Nephron (organoid): ENCODE measurements around the gene ZC3H7A.
A peak's percentile ranks its signal among the peaks of the same experiment; 100 is the strongest.
"Not testable (repeated sequence)": the region's sequence is repeated elsewhere in the genome, so short reads cannot be mapped to it uniquely, and the experiment has no call there.

ENCODE experiments used
- H3K27ac Mint-ChIP-seq, 3 experiments: 2 replicates each; pipeline ENCODE4 v1.8.0; 2020; ENCODE audit warnings: mixed read lengths in 3 of 3, mild to moderate bottlenecking in 2 of 3, moderate library complexity in 1 of 3
- H3K27me3 Mint-ChIP-seq: 2 replicates; pipeline ENCODE4 v1.8.0; 2021; ENCODE audit warnings: low read depth, mild to moderate bottlenecking, moderate library complexity, mixed read lengths
- H3K36me3 Mint-ChIP-seq: 2 replicates; pipeline ENCODE4 v1.8.0; 2020; ENCODE audit warnings: low read depth, mixed read lengths
- H3K4me1 Mint-ChIP-seq: 2 replicates; pipeline ENCODE4 v1.8.0; 2020; ENCODE audit warnings: mixed read lengths
- H3K4me3 Mint-ChIP-seq, 3 experiments: 2 replicates each; pipeline ENCODE4 v1.8.0; 2020; ENCODE audit warnings: mild to moderate bottlenecking in 3 of 3, mixed read lengths in 3 of 3, moderate library complexity in 2 of 3
- H3K9me3 Mint-ChIP-seq: 2 replicates; pipeline ENCODE4 v1.8.0; 2020; ENCODE audit warnings: mixed read lengths
- TF ChIP-seq, protein P1 (sequence below), 3 experiments: fragments of 200-600 bp; sonication (generic); IDR thresholded peaks; one replicate each; pipeline ENCODE4 v1.5.0; 2021; ENCODE audit warnings: antibody characterized with exemption in 3 of 3; ENCODE audit not compliant: unreplicated experiment in 3 of 3

The ZC3H7A gene

DNA sequence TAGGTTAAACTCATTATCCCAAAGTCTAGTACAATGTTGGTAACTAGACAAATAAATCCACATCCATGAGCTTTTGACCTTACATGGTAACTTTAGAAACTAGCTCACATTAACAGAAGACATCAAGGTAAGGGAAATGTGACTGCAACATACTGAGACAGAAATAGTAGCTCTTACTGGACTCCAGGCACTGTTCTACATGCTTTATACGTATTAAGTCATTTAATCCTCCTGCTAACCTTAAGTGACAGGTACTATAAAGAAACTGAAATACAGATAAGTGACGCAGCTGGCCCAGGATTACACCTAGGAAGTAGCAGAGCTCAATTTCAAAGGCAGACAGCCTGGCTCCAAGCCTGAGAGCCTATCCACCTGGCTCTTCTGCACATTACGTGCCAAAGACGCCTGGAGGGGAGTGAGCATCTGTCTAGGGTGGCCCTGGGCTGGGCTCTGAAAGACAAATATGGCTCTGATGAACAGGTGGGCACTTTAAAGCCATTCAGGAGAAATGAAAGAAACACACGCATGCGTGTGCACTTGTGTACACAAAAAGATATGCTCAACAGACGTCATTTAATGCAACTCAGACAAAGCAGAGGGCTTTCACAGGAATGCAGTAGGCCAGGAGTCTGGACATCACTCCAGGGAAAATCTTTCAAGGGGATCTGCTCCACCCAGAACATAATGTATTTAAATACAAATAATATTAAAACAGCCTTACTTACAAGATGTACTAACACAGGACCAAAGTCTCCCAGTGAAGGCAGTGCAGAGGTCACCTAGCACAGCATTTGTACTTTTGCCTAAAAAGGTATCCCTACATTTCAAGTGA lies 4.4 kb downstream of the ZC3H7A start:
- TF ChIP-seq, protein P1, sequence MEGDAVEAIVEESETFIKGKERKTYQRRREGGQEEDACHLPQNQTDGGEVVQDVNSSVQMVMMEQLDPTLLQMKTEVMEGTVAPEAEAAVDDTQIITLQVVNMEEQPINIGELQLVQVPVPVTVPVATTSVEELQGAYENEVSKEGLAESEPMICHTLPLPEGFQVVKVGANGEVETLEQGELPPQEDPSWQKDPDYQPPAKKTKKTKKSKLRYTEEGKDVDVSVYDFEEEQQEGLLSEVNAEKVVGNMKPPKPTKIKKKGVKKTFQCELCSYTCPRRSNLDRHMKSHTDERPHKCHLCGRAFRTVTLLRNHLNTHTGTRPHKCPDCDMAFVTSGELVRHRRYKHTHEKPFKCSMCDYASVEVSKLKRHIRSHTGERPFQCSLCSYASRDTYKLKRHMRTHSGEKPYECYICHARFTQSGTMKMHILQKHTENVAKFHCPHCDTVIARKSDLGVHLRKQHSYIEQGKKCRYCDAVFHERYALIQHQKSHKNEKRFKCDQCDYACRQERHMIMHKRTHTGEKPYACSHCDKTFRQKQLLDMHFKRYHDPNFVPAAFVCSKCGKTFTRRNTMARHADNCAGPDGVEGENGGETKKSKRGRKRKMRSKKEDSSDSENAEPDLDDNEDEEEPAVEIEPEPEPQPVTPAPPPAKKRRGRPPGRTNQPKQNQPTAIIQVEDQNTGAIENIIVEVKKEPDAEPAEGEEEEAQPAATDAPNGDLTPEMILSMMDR (IDR thresholded peaks at IDR 0.05; ENCODE audit: unreplicated experiment in 3 of 3), result no peak
- H3K4me1 Mint-ChIP-seq, result peaks cover 56% of the 10 kb centered on the region
- peak overlapping the region in 2 of 3 experiments; percentile 31 to 65 for H3K4me3 Mint-ChIP-seq
- no peaks in the 10 kb centered on the region for H3K27me3 Mint-ChIP-seq
- H3K9me3 Mint-ChIP-seq, result no peaks in the 10 kb centered on the region
- peaks cover 29% of the 10 kb centered on the region for H3K36me3 Mint-ChIP-seq
- H3K27ac Mint-ChIP-seq, result peak overlapping the region; percentile 5 to 54 (median 31)

DNA sequence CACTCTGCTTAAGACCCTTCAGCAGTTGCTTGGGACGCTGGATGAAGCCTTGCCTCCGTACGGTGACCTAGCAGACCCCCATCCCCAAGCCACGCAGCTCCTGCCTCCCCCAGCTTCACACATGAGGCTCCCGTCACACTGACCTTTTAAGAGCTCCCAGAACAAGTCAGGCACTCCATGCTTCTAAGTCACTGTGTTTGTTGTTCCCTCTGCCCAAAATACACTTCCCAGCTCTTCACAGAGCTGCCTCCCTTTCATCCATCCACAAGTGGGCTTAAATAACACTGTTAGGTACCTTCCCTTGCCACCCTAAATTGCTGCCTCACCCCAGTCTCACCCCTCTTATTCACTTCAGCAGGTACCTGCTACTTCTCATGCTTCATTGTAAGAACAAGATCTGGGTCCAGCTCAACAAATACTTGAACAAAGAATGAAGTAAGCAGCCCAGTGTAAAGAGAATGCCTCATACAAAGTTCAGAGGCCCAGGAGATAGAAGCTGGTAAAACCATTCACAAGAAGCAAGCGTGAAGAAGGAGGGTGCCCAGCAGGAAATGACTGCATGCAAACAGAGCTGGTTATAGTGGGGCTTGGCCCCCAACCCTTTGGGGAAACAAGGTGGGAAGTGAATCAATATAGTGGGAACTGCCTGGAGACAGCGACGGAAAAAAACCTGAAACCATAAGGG lies 5.8 kb downstream of the ZC3H7A start:
- Mint-ChIP-seq H3K27ac (peak overlapping the region; percentile 5 to 63 (median 51)), H3K4me1 (peaks cover 61% of the 10 kb centered on the region), H3K36me3 (peaks cover 33% of the 10 kb centered on the region), H3K9me3 (no peaks in the 10 kb centered on the region), H3K27me3 (no peaks in the 10 kb centered on the region), H3K4me3 (peak overlapping the region in 2 of 3 experiments; percentile 9 to 48)
- TF ChIP-seq, protein P1 (IDR thresholded peaks at IDR 0.05; ENCODE audit: unreplicated experiment in 3 of 3), result no peak

DNA sequence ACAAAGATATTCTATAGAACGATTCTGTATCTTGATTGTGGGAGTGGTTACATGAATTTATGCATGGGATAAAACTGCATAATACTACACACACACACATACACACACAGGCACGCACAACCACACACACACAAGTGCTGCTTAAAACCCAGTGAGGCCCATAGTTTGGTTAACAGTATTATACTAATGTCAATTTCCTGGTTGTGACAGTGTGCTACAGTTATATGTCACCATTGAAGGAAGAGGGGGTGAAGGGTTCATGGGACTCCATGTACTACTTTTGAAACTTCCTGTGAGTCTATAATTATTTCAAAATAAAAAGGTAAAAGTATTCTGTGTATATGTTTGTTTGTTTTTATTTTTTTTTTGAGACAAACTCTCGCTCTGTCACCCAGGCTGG lies 8.1 kb downstream of the ZC3H7A start:
- TF ChIP-seq, protein P1 (IDR thresholded peaks at IDR 0.05; ENCODE audit: unreplicated experiment in 3 of 3), result no peak
- Mint-ChIP-seq H3K4me1 (peaks cover 45% of the 10 kb centered on the region), H3K27ac (no peak overlapping the region), H3K27me3 (no peaks in the 10 kb centered on the region), H3K4me3 (no peak overlapping the region), H3K9me3 (no peaks in the 10 kb centered on the region), H3K36me3 (peaks cover 21% of the 10 kb centered on the region)

DNA sequence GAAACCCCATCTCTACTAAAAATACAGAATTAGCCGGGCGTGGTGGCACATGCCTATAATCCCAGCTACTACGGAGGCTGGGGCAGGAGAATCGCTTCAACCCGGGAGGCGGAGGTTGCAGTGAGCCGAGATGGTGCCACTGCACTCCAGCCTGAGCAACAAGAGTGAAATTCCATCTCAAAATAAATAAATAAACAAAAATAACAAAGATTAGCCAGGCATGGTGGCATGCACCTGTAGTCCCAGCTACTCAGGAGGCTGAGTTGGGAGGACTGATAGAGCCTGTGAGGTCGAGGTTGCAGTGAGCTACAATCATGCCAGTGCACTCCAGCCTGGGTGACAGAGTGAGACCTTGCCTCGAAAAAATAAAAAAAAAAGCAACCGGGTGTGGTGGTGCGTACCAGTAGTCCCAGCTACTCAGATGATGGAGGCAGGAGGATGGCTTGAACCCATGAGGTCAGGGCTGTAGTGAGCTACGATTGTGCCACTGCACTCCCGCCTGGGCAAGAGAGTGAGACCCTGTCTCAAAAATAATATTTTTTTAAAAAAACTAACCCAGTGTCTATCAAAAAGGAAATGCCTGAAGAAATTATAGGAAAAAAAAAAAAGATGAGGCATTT lies 12.0 kb downstream of the ZC3H7A start:
- H3K9me3 Mint-ChIP-seq, H3K27me3 Mint-ChIP-seq, H3K4me3 Mint-ChIP-seq, H3K27ac Mint-ChIP-seq: not testable (repeated sequence)
- Mint-ChIP-seq H3K4me1 (peaks cover 50% of the 10 kb centered on the region), H3K36me3 (peaks cover 16% of the 10 kb centered on the region)

DNA sequence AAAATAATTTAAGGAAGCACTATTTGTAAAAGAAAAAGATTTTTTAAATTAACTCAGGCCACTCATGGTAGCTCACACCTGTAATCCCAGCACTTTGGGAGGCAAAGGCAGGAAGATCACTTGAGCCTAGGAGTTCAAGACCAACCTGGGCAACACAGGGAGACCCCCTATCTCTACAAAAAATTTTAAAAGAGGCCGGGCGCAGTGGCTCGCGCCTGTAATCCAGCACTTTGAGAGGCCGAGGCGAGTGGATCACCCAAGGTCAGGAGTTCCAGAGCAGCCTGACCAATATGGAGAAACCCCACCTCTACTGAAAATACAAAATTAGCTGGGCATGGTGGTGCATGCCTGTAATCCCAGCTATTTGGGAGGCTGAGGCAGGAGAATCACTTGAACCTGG lies 12.7 kb downstream of the ZC3H7A start:
- H3K27me3 Mint-ChIP-seq, H3K27ac Mint-ChIP-seq, H3K4me3 Mint-ChIP-seq, H3K9me3 Mint-ChIP-seq: not testable (repeated sequence)
- peaks cover 50% of the 10 kb centered on the region for H3K4me1 Mint-ChIP-seq
- peaks cover 22% of the 10 kb centered on the region for H3K36me3 Mint-ChIP-seq

DNA sequence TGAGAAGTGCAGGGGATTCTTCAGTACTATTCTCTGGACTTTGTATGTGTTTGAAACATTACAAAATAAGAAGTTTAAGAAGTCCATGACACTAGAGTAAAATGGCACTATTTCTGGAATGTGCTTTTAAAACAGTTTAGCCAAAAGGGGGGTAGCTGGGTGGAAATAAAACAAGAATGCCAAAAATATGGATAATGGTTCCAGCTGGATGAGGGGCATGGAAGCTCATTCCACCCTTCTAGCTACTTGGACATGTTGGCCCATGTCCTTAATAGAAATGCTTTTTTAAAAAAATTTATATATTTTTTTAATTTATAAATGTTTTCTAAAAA lies 13.1 kb downstream of the ZC3H7A start:
- H3K9me3 Mint-ChIP-seq, result no peaks in the 10 kb centered on the region
- peaks cover 24% of the 10 kb centered on the region for H3K36me3 Mint-ChIP-seq
- H3K4me1 Mint-ChIP-seq, result peaks cover 50% of the 10 kb centered on the region
- peak overlapping the region; percentile 89 to 98 (median 98) for H3K27ac Mint-ChIP-seq
- TF ChIP-seq, protein P1 (IDR thresholded peaks at IDR 0.05; ENCODE audit: unreplicated experiment in 3 of 3), result no peak
- H3K27me3 Mint-ChIP-seq, result peaks cover 3% of the 10 kb centered on the region
- H3K4me3 Mint-ChIP-seq, result no peak overlapping the region
